Right atrium auricular region (tissue), 2 donors: Measurements from ENCODE around the gene BMP7. TPM values are rescaled to one million over a fixed set of nuclear protein-coding genes. Genes with fewer than 3 reads are reported as not detected.

Experiments
- DNase-seq: peaks from one replicate; pipeline ENCODE4 v3.0.0-alpha.2; 2019; ENCODE audit warnings: low spot score
- H3K27ac ChIP-seq, 2 donors: fragments of 200-600 bp; sonication (generic); 1 replicate in 1 of 2; 2 replicates in 1 of 2; pipeline ENCODE4 v1.5.1; 2016 to 2019
- H3K27me3 ChIP-seq, 2 donors: fragments of 200-600 bp; sonication (generic); one replicate each; pipeline versions ENCODE4 v1.5.1 to v1.6.0; 2017 to 2019
- H3K36me3 ChIP-seq: fragments of 200-600 bp; sonication (generic); one replicate; pipeline ENCODE4 v1.5.1; 2016
- H3K4me1 ChIP-seq, 2 donors: fragments of 200-600 bp; sonication (generic); one replicate each; pipeline versions ENCODE4 v1.5.1 to v1.6.0; 2017 to 2019
- H3K4me3 ChIP-seq, 2 donors: fragments of 200-600 bp; sonication (generic); 1 replicate in 1 of 2; 2 replicates in 1 of 2; pipeline ENCODE4 v1.5.1; 2017 to 2019; ENCODE audit warnings: mild to moderate bottlenecking in 1 of 2, moderate library complexity in 1 of 2
- H3K9me3 ChIP-seq, 2 donors: fragments of 200-600 bp; sonication (generic); one replicate each; pipeline ENCODE4 v1.5.1; 2019
- total RNA-seq, 2 donors: library from RNA; depleted of rRNA; stranded (reverse); fragments of >200 nt; gene quantifications; one replicate each; pipeline ENCODE4 v1.1.0, GENCODE V29; 2016
- TF ChIP-seq, protein P1 (sequence below), 2 donors: fragments of 200-600 bp; sonication (generic); IDR thresholded peaks; one replicate each; pipeline ENCODE4 v1.5.1; 2019; ENCODE audit warnings: antibody characterized with exemption in 2 of 2

Gene BMP7
- total RNA-seq, 2 donors from 2014 or later: 15.1 to 23.0 TPM

DNA sequence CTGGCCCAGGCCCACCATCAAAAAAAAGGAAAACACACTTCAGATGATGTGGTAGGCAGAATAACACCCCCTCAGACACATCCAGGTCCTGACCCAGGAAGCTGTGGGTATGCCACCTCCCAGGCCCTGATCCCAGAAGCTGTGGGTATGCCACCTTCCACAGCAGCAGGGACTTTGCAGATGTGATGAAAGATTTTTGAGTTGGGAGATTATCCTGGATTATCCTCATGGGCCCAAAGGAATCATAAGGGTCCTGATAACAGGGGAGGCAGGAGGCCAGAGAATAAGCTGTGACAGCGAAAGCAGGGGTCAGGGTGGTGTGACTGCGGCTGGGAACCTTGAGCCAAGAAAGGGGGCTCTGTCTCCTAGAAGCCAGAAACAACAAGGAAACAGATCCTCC, 55.0 kb downstream of the BMP7 start:
- H3K27me3 ChIP-seq: no peaks in the 10 kb centered on the region
- no peak overlapping the region for H3K4me3 ChIP-seq
- no peak overlapping the region for H3K27ac ChIP-seq
- TF ChIP-seq, protein P1, sequence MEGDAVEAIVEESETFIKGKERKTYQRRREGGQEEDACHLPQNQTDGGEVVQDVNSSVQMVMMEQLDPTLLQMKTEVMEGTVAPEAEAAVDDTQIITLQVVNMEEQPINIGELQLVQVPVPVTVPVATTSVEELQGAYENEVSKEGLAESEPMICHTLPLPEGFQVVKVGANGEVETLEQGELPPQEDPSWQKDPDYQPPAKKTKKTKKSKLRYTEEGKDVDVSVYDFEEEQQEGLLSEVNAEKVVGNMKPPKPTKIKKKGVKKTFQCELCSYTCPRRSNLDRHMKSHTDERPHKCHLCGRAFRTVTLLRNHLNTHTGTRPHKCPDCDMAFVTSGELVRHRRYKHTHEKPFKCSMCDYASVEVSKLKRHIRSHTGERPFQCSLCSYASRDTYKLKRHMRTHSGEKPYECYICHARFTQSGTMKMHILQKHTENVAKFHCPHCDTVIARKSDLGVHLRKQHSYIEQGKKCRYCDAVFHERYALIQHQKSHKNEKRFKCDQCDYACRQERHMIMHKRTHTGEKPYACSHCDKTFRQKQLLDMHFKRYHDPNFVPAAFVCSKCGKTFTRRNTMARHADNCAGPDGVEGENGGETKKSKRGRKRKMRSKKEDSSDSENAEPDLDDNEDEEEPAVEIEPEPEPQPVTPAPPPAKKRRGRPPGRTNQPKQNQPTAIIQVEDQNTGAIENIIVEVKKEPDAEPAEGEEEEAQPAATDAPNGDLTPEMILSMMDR (IDR thresholded peaks at IDR 0.05): no peak
- peaks cover 0 to 5% of the 10 kb centered on the region in 2 donors for H3K9me3 ChIP-seq
- peaks cover 0 to 10% of the 10 kb centered on the region in 2 donors for H3K4me1 ChIP-seq
- H3K36me3 ChIP-seq: no peaks in the 10 kb centered on the region
- DNase-seq: no peak

GRCh38 chr20:57210911-57211280, 55.5 kb downstream of the BMP7 start:
- Histone ChIP-seq H3K27me3 (no peaks in the 10 kb centered on the region), H3K27ac (no peak overlapping the region), H3K9me3 (peaks cover 0 to 5% of the 10 kb centered on the region in 2 donors), H3K36me3 (no peaks in the 10 kb centered on the region), H3K4me1 (peaks cover 0 to 10% of the 10 kb centered on the region in 2 donors), H3K4me3 (no peak overlapping the region)
- TF ChIP-seq, protein P1 (IDR thresholded peaks at IDR 0.05): no peak
- no peak for DNase-seq

GRCh38 chr20:57210054-57210910, 56.2 kb downstream of the BMP7 start:
- Histone ChIP-seq H3K4me1 (peaks cover 0 to 10% of the 10 kb centered on the region in 2 donors), H3K36me3 (no peaks in the 10 kb centered on the region), H3K9me3 (peaks cover 0 to 5% of the 10 kb centered on the region in 2 donors), H3K27me3 (no peaks in the 10 kb centered on the region), H3K27ac (no peak overlapping the region), H3K4me3 (no peak overlapping the region)
- TF ChIP-seq, protein P1 (IDR thresholded peaks at IDR 0.05): no peak
- no peak for DNase-seq

DNA sequence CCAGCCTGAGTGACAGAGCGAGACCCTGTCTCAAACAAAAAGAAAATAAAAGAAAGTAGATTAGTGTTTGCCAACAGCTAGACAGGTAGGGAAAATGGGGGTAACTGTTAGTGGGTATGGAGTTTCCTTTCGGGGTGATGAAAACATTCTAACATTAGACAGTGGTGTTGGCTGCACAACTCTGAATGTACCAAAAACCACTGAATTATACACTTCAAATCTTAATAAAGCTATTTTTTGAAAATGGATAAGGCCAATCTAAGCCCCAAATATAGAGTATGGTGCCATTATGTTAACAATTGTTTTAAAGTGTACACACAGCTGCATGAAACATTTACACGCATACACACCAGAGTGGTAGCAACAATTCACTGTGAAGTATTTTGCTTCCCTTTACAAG, 57.0 kb downstream of the BMP7 start:
- Histone ChIP-seq H3K4me1 (peaks cover 0 to 10% of the 10 kb centered on the region in 2 donors), H3K4me3 (no peak overlapping the region), H3K36me3 (no peaks in the 10 kb centered on the region), H3K27me3 (no peaks in the 10 kb centered on the region), H3K27ac (no peak overlapping the region), H3K9me3 (peaks cover 0 to 5% of the 10 kb centered on the region in 2 donors)
- no peak for DNase-seq
- TF ChIP-seq, protein P1 (IDR thresholded peaks at IDR 0.05): no peak

DNA sequence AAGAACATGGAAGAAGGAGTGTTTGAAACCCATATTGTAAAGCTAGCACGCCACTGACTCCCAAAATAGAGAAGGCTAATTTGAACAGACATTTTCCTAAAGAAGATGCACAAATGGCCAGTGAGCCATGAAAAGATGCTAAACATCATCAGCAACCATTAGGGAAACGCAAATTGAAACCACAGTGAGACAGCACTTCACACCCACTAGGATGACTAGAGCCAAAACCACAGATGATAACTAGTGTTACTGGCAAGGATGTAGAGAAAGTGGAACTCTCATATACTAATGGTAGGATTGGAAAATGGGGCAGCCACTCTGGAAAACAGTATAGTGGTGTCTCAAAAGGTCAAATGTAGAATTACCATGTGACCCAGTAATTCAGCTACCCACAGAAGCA, 58.2 kb downstream of the BMP7 start:
- H3K36me3 ChIP-seq: no peaks in the 10 kb centered on the region
- no peak overlapping the region for H3K4me3 ChIP-seq
- no peak for DNase-seq
- no peaks in the 10 kb centered on the region for H3K27me3 ChIP-seq
- peaks cover 0 to 5% of the 10 kb centered on the region in 2 donors for H3K9me3 ChIP-seq
- no peak overlapping the region for H3K27ac ChIP-seq
- TF ChIP-seq, protein P1 (IDR thresholded peaks at IDR 0.05): no peak
- peaks cover 0 to 10% of the 10 kb centered on the region in 2 donors for H3K4me1 ChIP-seq
